ENCODE measurements around the gene ACAA2.

ACAA2 gene

DNA sequence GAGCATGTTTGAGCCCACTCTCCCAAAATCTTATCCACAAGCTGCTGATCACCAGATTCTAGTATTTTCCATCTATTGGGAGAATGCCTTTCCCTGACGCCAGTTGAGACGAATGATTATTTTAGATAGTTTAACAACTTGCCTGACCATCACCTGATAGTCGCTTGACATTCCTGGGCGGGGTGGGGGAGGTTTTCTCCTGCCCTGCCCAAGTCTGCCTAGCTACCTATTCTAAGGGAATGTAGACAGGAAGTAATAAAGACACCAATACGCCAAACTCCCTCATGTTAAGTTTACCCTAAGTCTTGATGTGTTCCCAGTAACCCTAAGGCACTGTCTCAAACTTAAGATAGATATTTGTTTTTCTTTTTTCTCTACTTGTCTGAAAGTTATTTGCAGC is 4.6 kb upstream of the ACAA2 start:
- H3K4me3 ChIP-seq (ENCODE audit: low read depth in 1 of 2, low read length in 1 of 2): no peak overlapping the region
- H3K36me3 ChIP-seq: no peaks in the 10 kb centered on the region
- peaks cover 11% of the 10 kb centered on the region in 2 experiments for H3K4me1 ChIP-seq (ENCODE audit: control insufficient read depth in 1 of 2, insufficient read depth in 1 of 2, low read depth in 1 of 2, low read length in 1 of 2)
- H3K27me3 ChIP-seq: peaks cover 10% of the 10 kb centered on the region
- TF ChIP-seq, protein P1, sequence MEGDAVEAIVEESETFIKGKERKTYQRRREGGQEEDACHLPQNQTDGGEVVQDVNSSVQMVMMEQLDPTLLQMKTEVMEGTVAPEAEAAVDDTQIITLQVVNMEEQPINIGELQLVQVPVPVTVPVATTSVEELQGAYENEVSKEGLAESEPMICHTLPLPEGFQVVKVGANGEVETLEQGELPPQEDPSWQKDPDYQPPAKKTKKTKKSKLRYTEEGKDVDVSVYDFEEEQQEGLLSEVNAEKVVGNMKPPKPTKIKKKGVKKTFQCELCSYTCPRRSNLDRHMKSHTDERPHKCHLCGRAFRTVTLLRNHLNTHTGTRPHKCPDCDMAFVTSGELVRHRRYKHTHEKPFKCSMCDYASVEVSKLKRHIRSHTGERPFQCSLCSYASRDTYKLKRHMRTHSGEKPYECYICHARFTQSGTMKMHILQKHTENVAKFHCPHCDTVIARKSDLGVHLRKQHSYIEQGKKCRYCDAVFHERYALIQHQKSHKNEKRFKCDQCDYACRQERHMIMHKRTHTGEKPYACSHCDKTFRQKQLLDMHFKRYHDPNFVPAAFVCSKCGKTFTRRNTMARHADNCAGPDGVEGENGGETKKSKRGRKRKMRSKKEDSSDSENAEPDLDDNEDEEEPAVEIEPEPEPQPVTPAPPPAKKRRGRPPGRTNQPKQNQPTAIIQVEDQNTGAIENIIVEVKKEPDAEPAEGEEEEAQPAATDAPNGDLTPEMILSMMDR (IDR thresholded peaks at IDR 0.05): no peak
- H3K9me3 ChIP-seq: no peaks in the 10 kb centered on the region
- no peak overlapping the region for H3K27ac ChIP-seq

DNA sequence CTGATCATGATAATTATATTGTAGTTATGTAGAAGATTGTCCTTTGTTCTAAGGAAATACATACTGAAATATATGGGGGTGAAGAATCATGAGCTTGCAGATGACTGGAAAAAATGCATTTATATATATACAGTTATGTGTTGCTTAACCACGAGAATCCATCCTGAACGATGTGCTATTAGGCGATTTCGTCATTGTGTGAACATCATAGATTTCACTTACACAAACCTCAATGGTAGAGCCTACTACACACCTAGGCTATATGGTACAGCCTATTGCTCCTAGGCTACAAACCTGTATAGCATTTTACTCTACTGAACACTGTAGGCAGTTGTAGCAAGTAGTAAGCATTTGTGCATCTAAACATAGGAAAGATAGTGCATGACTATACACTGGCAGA is 2.6 kb upstream of the ACAA2 start:
- no peak overlapping the region for H3K4me3 ChIP-seq (ENCODE audit: low read depth in 1 of 2, low read length in 1 of 2)
- H3K4me1 ChIP-seq (ENCODE audit: control insufficient read depth in 1 of 2, insufficient read depth in 1 of 2, low read depth in 1 of 2, low read length in 1 of 2): peaks cover 16 to 17% of the 10 kb centered on the region in 2 experiments
- H3K27ac ChIP-seq: no peak overlapping the region
- peaks cover 10% of the 10 kb centered on the region for H3K27me3 ChIP-seq
- H3K36me3 ChIP-seq: no peaks in the 10 kb centered on the region
- TF ChIP-seq, protein P1 (IDR thresholded peaks at IDR 0.05): no peak
- no peaks in the 10 kb centered on the region for H3K9me3 ChIP-seq

- TF ChIP-seq, protein P1 (IDR thresholded peaks at IDR 0.05): no peak
- Histone ChIP-seq H3K27me3 (peaks cover 10% of the 10 kb centered on the region), H3K4me1 (ENCODE audit: control insufficient read depth in 1 of 2, insufficient read depth in 1 of 2, low read depth in 1 of 2, low read length in 1 of 2) (peaks cover 16 to 17% of the 10 kb centered on the region in 2 experiments), H3K9me3 (peaks cover 5% of the 10 kb centered on the region), H3K36me3 (no peaks in the 10 kb centered on the region), H3K4me3 (ENCODE audit: low read depth in 1 of 2, low read length in 1 of 2) (peak overlapping the region; percentile 73 to 75), H3K27ac (peak overlapping the region; percentile 77)
These were observed 790 bp upstream of the ACAA2 start for GRCh38 chr18:49814147-49814499.

DNA sequence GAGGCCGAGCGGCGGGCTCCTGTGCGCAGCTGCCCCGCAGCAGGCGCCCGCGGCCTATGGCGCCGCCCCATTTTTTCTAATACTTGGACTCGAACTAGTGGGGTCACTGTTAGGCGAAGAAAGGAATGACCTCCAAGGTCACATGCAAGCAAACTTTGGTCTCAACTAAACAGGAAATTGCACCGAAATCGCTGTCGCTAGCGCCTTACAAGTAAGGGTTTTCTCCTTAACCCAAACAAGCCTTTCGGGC is 339 bp downstream of the ACAA2 start:
- no peaks in the 10 kb centered on the region for H3K36me3 ChIP-seq
- peak overlapping the region; percentile 77 for H3K27ac ChIP-seq
- peaks cover 10% of the 10 kb centered on the region for H3K27me3 ChIP-seq
- H3K9me3 ChIP-seq: peaks cover 14% of the 10 kb centered on the region
- TF ChIP-seq, protein P1 (IDR thresholded peaks at IDR 0.05): no peak
- peaks cover 16 to 17% of the 10 kb centered on the region in 2 experiments for H3K4me1 ChIP-seq (ENCODE audit: control insufficient read depth in 1 of 2, insufficient read depth in 1 of 2, low read depth in 1 of 2, low read length in 1 of 2)
- peak overlapping the region; percentile 73 to 75 for H3K4me3 ChIP-seq (ENCODE audit: low read depth in 1 of 2, low read length in 1 of 2)

DNA sequence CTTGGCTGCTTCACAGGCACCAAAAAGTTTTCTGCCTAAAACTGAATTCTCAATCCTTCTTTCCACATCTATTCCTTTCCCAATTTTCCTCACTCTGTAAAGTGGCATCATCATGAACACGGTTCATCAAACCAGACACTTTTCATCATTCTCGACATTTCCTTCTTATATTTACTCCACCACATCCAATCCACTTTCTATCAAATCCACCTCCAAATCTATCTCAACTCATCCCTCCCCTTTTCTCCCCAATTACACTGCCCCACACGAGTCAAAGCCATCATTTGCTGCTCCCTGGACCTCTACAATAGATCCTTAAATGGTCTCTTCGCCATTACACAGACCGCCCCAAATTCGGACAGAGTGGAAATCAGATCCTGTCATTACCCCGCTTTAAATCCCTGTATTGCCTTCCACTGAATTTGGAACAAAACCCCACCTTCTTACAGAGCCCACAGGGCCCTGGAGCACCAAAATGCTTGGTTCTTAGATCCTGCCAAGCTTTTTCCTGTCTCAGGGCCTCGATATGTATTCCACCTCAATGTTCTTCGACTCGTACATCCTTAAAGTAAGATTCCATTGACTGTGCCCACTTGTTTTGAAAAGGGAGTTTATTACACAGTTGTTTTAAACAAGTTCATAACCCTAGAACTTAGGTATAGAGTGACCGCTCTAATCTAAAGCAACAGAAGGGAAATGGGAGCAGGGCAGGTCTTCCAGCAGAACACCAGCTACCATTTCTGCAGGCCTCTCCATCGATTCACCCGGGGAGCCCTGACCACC is 856 bp downstream of the ACAA2 start:
- Histone ChIP-seq H3K4me3 (ENCODE audit: low read depth in 1 of 2, low read length in 1 of 2) (peak overlapping the region; percentile 73 to 75), H3K9me3 (peaks cover 14% of the 10 kb centered on the region), H3K36me3 (no peaks in the 10 kb centered on the region), H3K27me3 (peaks cover 10% of the 10 kb centered on the region), H3K27ac (peak overlapping the region; percentile 77), H3K4me1 (ENCODE audit: control insufficient read depth in 1 of 2, insufficient read depth in 1 of 2, low read depth in 1 of 2, low read length in 1 of 2) (peaks cover 16 to 17% of the 10 kb centered on the region in 2 experiments)
- TF ChIP-seq, protein P1 (IDR thresholded peaks at IDR 0.05): no peak

Measured in neutrophil (primary cell).